HepG2 (cell line): Measurements from ENCODE around the gene BRD3. TPM values are rescaled to one million over a fixed set of nuclear protein-coding genes. Genes with fewer than 3 reads are reported as not detected.

Experiments used
- AHR ChIP-seq: IDR thresholded peaks from 2 replicates; pipeline ENCODE4 v1.6.1; 2018; ENCODE audit warnings: missing genetic modification reagents, missing compliant biosample characterization
- BCL6 ChIP-seq: IDR thresholded peaks from 2 replicates; pipeline ENCODE4 v1.6.1; 2016; ENCODE audit warnings: missing genetic modification reagents, missing compliant biosample characterization
- CREB3 ChIP-seq: sonication (generic); formaldehyde crosslinking; IDR thresholded peaks from 2 replicates; pipeline ENCODE4 v1.5.0; 2020; ENCODE audit warnings: missing genetic modification reagents
- E2F2 ChIP-seq: sonication (generic); formaldehyde crosslinking; IDR thresholded peaks from 2 replicates; pipeline ENCODE4 v1.4.0; 2020; ENCODE audit warnings: missing genetic modification reagents, borderline replicate concordance
- EED ChIP-seq: sonication (generic); formaldehyde crosslinking; IDR thresholded peaks from 2 replicates; pipeline ENCODE4 v1.5.0; 2020; ENCODE audit warnings: mild to moderate bottlenecking, missing genetic modification reagents
- HBP1 ChIP-seq: IDR thresholded peaks from 2 replicates; pipeline ENCODE4 v1.6.1; 2016; ENCODE audit warnings: low read depth, control low read depth
- HDAC1 ChIP-seq: sonication (generic); formaldehyde crosslinking; IDR thresholded peaks from 2 replicates; pipeline ENCODE4 v1.5.1; 2020; ENCODE audit warnings: mild to moderate bottlenecking, missing genetic modification reagents
- HNF1B ChIP-seq: sonication (generic); formaldehyde crosslinking; IDR thresholded peaks from 2 replicates; pipeline ENCODE4 v1.5.1; 2020; ENCODE audit warnings: mild to moderate bottlenecking, moderate library complexity, missing genetic modification reagents
- MEIS1 ChIP-seq: sonication (generic); formaldehyde crosslinking; IDR thresholded peaks from 2 replicates; pipeline ENCODE4 v1.9.0; 2021; ENCODE audit warnings: mild to moderate bottlenecking, missing genetic modification reagents, moderate library complexity, borderline replicate concordance
- MEIS2 ChIP-seq: sonication (generic); formaldehyde crosslinking; IDR thresholded peaks from 2 replicates; pipeline ENCODE4 v1.9.0; 2021; ENCODE audit warnings: mild to moderate bottlenecking, missing genetic modification reagents
- PREB ChIP-seq: sonication (generic); formaldehyde crosslinking; IDR thresholded peaks from 2 replicates; pipeline ENCODE4 v1.4.0; 2020; ENCODE audit warnings: missing genetic modification reagents
- SOX5 ChIP-seq: IDR thresholded peaks from 2 replicates; pipeline ENCODE4 v1.6.1; 2016; ENCODE audit warnings: borderline replicate concordance
- USF2 ChIP-seq, 2 experiments: sonication (generic) in 1 of 2; formaldehyde crosslinking in 1 of 2; IDR thresholded peaks; 2 replicates each; pipeline versions ENCODE4 v1.5.1 to v1.6.1; 2011 to 2020; ENCODE audit warnings: borderline replicate concordance in 1 of 2, low read depth in 1 of 2, low read length in 1 of 2, mild to moderate bottlenecking in 1 of 2, missing genetic modification reagents in 1 of 2, moderate library complexity in 1 of 2
- ZNF782 ChIP-seq: sonication (generic); formaldehyde crosslinking; IDR thresholded peaks from 2 replicates; pipeline ENCODE4 v1.4.0; 2020; ENCODE audit warnings: missing genetic modification reagents, mild to moderate bottlenecking, borderline replicate concordance
- polyA plus RNA-seq, 8 experiments: library from polyadenylated mRNA; depleted of rRNA in 3 of 8; stranded (reverse) in 7 of 8; unstranded in 1 of 8; fragments of >200 nt; fragmentation: Illumina TruSeq in 4 of 8; extraction: Trizol in 4 of 8; gene quantifications; 2 replicates each; pipeline versions ENCODE4 v1.2.1 to v1.2.3, GENCODE V29; 2011 to 2016; ENCODE audit warnings: low read depth in 4 of 8, missing spikeins in 1 of 8, mixed read lengths in 1 of 8; ENCODE audit not compliant: insufficient read depth in 1 of 8
- total RNA-seq, 5 experiments: library from RNA; depleted of rRNA; stranded (reverse); fragments of >200 nt; fragmentation: Illumina TruSeq; extraction: Trizol; gene quantifications; 2 replicates each; pipeline ENCODE4 v1.2.3, GENCODE V29; 2016; ENCODE audit warnings: low read depth in 1 of 5

The BRD3 gene
- total and polyA plus RNA-seq, 2 of the 13 experiments (the other 11 are each of a cell fraction or from before 2014, with no cell fraction given), result 5.9 to 12.9 TPM

GRCh38 chr9:134065612-134066419, 2.0 kb downstream of the BRD3 start (continued):
- TF ChIP-seq HNF1B (CRISPR knock-in tag) (0 out of 2 replicates have a peak, but pooled peaks have one; percentile 6), ZNF782 (no peak), MEIS2 (CRISPR knock-in tag) (0 out of 2 replicates have a peak, but pooled peaks have one; percentile 64), BCL6 (0 out of 2 replicates have a peak, but pooled peaks have one; percentile 37), HDAC1 (CRISPR knock-in tag) (peak; percentile 72), E2F2 (CRISPR knock-in tag) (no peak), SOX5 (CRISPR knock-in tag) (peak; percentile 66; the same call in 1 of the 2 replicates), AHR (CRISPR knock-in tag) (no peak), HBP1 (CRISPR knock-in tag) (no peak), CREB3 (CRISPR knock-in tag) (no peak), PREB (CRISPR knock-in tag) (no peak), EED (CRISPR knock-in tag) (no peak), USF2 (IDR thresholded peaks at IDR 0.05; ENCODE audit: low read depth, low read length) (no peak), USF2 (CRISPR knock-in tag; IDR thresholded peaks at IDR 0.05; ENCODE audit: borderline replicate concordance) (no peak), MEIS1 (CRISPR knock-in tag) (0 out of 2 replicates have a peak, but pooled peaks have one; percentile 42)
